Left lung (tissue), 10 donors: ENCODE results near the gene RNF187. TPM values are rescaled to one million over a fixed set of nuclear protein-coding genes. Genes with fewer than 3 reads are reported as not detected.

Source experiments
- ATAC-seq: fragments of 200-7000 bp; cut with Tn5 transposase; one replicate; pipeline ENCODE4 v1.9.1; 2020; ENCODE audit warnings: moderate library complexity
- DNase-seq, 4 donors: peaks; one replicate each; pipeline ENCODE4 v3.0.0-alpha.2; 2013 to 2020
- H3K27ac ChIP-seq, 2 donors: fragments of 200-600 bp; sonication (generic) in 1 of 2; one replicate each; pipeline versions ENCODE4 v1.5.0 to v1.8.0; 2020 to 2021
- H3K27me3 ChIP-seq, 2 donors: fragments of 200-600 bp; sonication (generic) in 1 of 2; one replicate each; pipeline versions ENCODE4 v1.5.0 to v1.8.0; 2020 to 2021
- H3K36me3 ChIP-seq, 2 donors: fragments of 200-600 bp; sonication (generic) in 1 of 2; one replicate each; pipeline versions ENCODE4 v1.5.0 to v1.8.0; 2020 to 2021
- H3K4me1 ChIP-seq, 2 donors: fragments of 200-600 bp; one replicate each; pipeline ENCODE4 v1.8.0; 2021
- H3K4me3 ChIP-seq, 2 donors: fragments of 200-600 bp; sonication (generic) in 1 of 2; one replicate each; pipeline versions ENCODE4 v1.5.0 to v1.8.0; 2020 to 2021; ENCODE audit warnings: mild to moderate bottlenecking in 1 of 2
- H3K9me3 ChIP-seq, 2 donors: fragments of 200-600 bp; sonication (generic) in 1 of 2; one replicate each; pipeline versions ENCODE4 v1.5.0 to v1.8.0; 2020 to 2021
- CTCF ChIP-seq, 2 donors: fragments of 200-600 bp; sonication (generic) in 1 of 2; IDR thresholded peaks; one replicate each; pipeline versions ENCODE4 v1.5.0 to v1.8.0; 2021; ENCODE audit warnings: antibody characterized with exemption in 2 of 2
- intact Hi-C, 2 donors: fragments of 100-400 bp; cut with DNase I; formaldehyde crosslinking; loops; one replicate each; pipeline versions ENCODE4 v1.11.2 to v1.14.2; 2022
- polyA plus RNA-seq, 6 donors: library from polyadenylated mRNA; unstranded; fragments of 120-200 nt; gene quantifications; one replicate each; pipeline ENCODE4 v1.2.1, GENCODE V29; 2013; ENCODE audit not compliant: insufficient read length in 6 of 6
- total RNA-seq, 2 donors: library from RNA; stranded (reverse); fragmentation: NEBNext Ultra II Directional; extraction: Animal tissue kit (Norgen Biotek cat#: 25700); gene quantifications; one replicate each; pipeline ENCODE4 v1.2.1, GENCODE V29; 2021
- donor health status: DM: no; HTN: yes; CAD: no.
- donor health status: DM: no; HTN: no; CAD: no.

RNF187 gene
- total and polyA plus RNA-seq, 8 donors: 60.2 to 103 (median 78.4) TPM

GRCh38 chr1:228496494-228496893, 9.3 kb downstream of the RNF187 start:
- H3K36me3 ChIP-seq: peaks cover 0 to 58% of the 10 kb centered on the region in 2 donors
- no peak for TF ChIP-seq CTCF (IDR thresholded peaks at IDR 0.05)
- no peaks in the 10 kb centered on the region for H3K27me3 ChIP-seq
- intact Hi-C loops: no loop called here
- no peak overlapping the region for H3K4me3 ChIP-seq
- H3K9me3 ChIP-seq: no peaks in the 10 kb centered on the region
- H3K27ac ChIP-seq: no peak overlapping the region
- ATAC-seq: no peak
- no peak for DNase-seq
- peaks cover 0 to 12% of the 10 kb centered on the region in 2 donors for H3K4me1 ChIP-seq

- ATAC-seq (no peak), DNase-seq (no peak)
- Histone ChIP-seq H3K36me3 (peaks cover 0 to 51% of the 10 kb centered on the region in 2 donors), H3K27ac (no peak overlapping the region), H3K27me3 (no peaks in the 10 kb centered on the region), H3K4me1 (peaks cover 0 to 12% of the 10 kb centered on the region in 2 donors), H3K9me3 (no peaks in the 10 kb centered on the region), H3K4me3 (no peak overlapping the region)
- no peak for TF ChIP-seq CTCF (IDR thresholded peaks at IDR 0.05)
- intact Hi-C loops: no loop called here
Measured at GRCh38 chr1:228497206-228497605, 10.0 kb downstream of the RNF187 start.

GRCh38 chr1:228497817-228498216, 10.6 kb downstream of the RNF187 start:
- no peak for TF ChIP-seq CTCF (IDR thresholded peaks at IDR 0.05)
- H3K4me1 ChIP-seq: peaks cover 0 to 12% of the 10 kb centered on the region in 2 donors
- H3K36me3 ChIP-seq: peaks cover 0 to 49% of the 10 kb centered on the region in 2 donors
- no peak for ATAC-seq
- intact Hi-C loops: no loop called here
- H3K4me3 ChIP-seq: no peak overlapping the region
- no peak for DNase-seq
- H3K27ac ChIP-seq: no peak overlapping the region
- H3K9me3 ChIP-seq: no peaks in the 10 kb centered on the region
- H3K27me3 ChIP-seq: no peaks in the 10 kb centered on the region

- TF ChIP-seq CTCF (IDR thresholded peaks at IDR 0.05): no peak
- Histone ChIP-seq H3K9me3 (no peaks in the 10 kb centered on the region), H3K4me3 (no peak overlapping the region), H3K36me3 (peaks cover 0 to 25% of the 10 kb centered on the region in 2 donors), H3K27ac (no peak overlapping the region), H3K4me1 (peaks cover 0 to 12% of the 10 kb centered on the region in 2 donors), H3K27me3 (no peaks in the 10 kb centered on the region)
- DNase-seq (no peak), ATAC-seq (peak; percentile 32)
- intact Hi-C loops: no loop called here
Measured at GRCh38 chr1:228500143-228500734, 13.1 kb downstream of the RNF187 start.

GRCh38 chr1:228500901-228501871, 14.0 kb downstream of the RNF187 start:
- Histone ChIP-seq H3K4me3 (peak overlapping the region in 1 of 2 donors; percentile 4), H3K9me3 (no peaks in the 10 kb centered on the region)

More at GRCh38 chr1:228500901-228501871, 14.0 kb downstream of the RNF187 start:
- peaks cover 0 to 12% of the 10 kb centered on the region in 2 donors for H3K4me1 ChIP-seq
- H3K27ac ChIP-seq: no peak overlapping the region
- intact Hi-C loops: no loop called here
- peak; percentile 87 to 94 for TF ChIP-seq CTCF (IDR thresholded peaks at IDR 0.05)
- DNase-seq (peak; percentile 77 to 91 (median 84)), ATAC-seq (peak; percentile 99)
- peaks cover 0 to 16% of the 10 kb centered on the region in 2 donors for H3K36me3 ChIP-seq
- no peaks in the 10 kb centered on the region for H3K27me3 ChIP-seq
